C4-2B (cell line): ENCODE data around the gene S1PR1.
"Not testable (repeated sequence)": the region's sequence is repeated elsewhere in the genome, so short reads cannot be mapped to it uniquely, and the experiment has no call there.

Experiments used
- H3K27ac ChIP-seq: fragments of 450-650 bp; 2 replicates; pipeline ENCODE4 v1.5.1; 2017
- ZFX ChIP-seq: fragments of 450-650 bp; IDR thresholded peaks from 2 replicates; pipeline ENCODE4 v1.6.1; 2017
- TF ChIP-seq, protein P1 (sequence below): fragments of 450-650 bp; conservative IDR thresholded peaks from 2 replicates; pipeline ENCODE4 v1.5.1; 2017; ENCODE audit warnings: mild to moderate bottlenecking

The S1PR1 gene

DNA sequence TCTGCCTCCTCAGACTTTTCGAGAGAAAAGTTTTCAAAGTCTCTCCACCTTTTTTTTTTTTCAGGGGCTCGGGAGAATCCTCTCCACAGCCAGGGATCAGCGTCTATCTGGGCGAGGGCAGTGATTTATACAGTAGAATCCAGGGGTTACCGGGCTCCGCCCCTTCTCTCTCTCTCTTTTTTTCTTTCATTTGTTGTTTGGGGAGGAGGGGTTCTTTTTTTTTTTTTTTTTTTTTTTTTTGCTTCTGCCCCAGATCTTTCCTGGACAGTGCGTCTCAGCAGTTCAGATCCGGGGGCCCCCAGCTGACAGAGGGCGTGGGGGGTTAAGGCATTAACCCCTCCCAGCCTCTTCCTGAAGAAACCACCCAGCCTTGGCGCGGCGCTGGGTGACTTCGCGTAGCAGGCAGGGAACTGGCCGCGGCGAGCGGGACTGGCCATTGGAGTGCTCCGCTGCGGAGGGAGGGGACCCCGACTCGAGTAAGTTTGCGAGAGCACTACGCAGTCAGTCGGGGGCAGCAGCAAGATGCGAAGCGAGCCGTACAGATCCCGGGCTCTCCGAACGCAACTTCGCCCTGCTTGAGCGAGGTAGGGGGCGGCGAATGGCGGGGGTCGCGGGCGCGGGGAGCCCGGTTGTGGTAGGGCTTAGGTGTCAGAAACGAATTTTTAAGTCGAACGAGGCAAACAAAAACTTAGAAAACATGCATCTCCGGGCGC is at the start of gene S1PR1:
TSS of gene S1PR1 (plus strand) at position 504 of the 713 bp plus-strand sequence. CDS start 1,966 bp downstream, outside the sequence.
- TF ChIP-seq, protein P1, sequence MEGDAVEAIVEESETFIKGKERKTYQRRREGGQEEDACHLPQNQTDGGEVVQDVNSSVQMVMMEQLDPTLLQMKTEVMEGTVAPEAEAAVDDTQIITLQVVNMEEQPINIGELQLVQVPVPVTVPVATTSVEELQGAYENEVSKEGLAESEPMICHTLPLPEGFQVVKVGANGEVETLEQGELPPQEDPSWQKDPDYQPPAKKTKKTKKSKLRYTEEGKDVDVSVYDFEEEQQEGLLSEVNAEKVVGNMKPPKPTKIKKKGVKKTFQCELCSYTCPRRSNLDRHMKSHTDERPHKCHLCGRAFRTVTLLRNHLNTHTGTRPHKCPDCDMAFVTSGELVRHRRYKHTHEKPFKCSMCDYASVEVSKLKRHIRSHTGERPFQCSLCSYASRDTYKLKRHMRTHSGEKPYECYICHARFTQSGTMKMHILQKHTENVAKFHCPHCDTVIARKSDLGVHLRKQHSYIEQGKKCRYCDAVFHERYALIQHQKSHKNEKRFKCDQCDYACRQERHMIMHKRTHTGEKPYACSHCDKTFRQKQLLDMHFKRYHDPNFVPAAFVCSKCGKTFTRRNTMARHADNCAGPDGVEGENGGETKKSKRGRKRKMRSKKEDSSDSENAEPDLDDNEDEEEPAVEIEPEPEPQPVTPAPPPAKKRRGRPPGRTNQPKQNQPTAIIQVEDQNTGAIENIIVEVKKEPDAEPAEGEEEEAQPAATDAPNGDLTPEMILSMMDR, result no peak
- no peak for TF ChIP-seq ZFX
- H3K27ac ChIP-seq, result no peak within 1 kb of the TSS

DNA sequence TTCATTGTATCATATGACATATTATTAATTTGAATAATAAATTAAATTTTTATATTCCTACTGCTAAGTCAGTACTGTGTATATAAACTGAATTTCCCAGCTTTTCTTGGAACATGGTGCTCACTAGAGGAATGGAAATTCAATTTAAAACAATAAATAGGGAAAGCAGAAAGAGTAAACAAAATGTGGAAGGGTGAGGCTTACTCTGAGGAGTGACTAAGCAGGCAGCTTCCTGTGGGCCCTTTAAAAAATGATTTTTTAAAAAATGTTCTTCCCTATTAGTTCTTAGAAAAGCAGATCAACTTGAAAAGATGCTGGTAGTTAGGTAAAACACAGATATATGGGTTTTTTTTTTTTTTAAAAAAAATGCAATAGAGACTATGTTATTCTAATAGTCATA is 49.5 kb upstream of the S1PR1 start:
- H3K27ac ChIP-seq, result no peak overlapping the region

DNA sequence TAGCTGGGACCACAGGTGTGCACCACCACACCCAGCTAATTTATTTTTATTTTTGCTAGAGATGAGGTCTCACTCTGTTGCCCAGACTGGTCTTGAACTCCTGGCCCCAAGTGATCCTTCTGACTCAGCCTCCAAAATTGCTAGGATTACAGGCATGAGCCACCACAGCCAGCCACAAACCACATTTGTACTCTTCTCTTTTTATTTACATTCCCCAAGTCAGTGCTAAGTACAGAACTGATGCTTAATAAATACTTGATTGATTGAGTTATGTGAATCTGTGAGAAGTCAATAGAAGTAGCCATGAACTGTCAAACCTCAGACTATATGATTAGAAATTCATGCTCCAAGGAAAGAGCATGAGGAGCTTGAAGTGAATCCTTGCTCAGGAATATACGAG is 48.5 kb upstream of the S1PR1 start:
- H3K27ac ChIP-seq, result no peak overlapping the region
- TF ChIP-seq, protein P1, result no peak
- TF ChIP-seq ZFX, result no peak

More for the DNA sequence above, 49.5 kb upstream of the S1PR1 start:
- no peak for TF ChIP-seq ZFX
- TF ChIP-seq, protein P1, result no peak

DNA sequence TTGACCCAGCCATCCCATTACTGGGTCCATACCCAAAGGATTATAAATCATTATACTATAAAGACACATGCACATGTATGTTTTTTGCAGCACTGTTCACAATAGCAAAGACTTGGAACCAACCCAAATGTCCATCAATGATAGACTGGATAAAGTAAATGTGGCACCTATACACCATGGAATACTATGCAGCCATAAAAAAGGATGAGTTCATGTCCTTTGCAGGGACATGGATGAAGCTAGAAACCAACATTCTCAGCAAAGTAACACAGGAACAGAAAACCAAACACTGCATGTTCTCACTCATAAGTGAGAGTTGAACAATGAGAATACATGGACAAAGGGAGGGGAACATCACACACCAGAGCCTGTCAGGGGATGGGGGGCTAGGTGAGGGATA is 47.9 kb upstream of the S1PR1 start:
- H3K27ac ChIP-seq, result not testable (repeated sequence)

DNA sequence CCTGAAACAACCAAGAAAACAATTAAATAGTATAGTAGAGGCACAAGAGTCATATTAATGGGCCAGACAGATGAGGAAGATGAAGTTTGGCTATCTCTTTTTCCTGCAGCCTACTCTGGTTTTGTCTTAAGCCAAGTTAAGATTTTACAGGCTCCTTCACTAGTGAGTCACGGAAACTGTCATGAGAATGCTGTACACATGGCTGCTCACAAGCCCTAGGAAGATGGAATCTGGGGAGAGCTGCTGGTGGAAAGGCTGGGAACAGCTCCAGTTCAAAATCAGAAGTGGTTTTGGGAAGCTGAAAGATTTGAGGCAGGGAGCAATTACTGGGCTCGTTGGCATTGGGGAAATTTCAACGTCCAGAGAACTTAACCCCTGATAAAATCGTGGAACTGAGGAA is 46.4 kb upstream of the S1PR1 start:
- TF ChIP-seq ZFX, result no peak
- TF ChIP-seq, protein P1, result no peak
- H3K27ac ChIP-seq, result no peak overlapping the region

DNA sequence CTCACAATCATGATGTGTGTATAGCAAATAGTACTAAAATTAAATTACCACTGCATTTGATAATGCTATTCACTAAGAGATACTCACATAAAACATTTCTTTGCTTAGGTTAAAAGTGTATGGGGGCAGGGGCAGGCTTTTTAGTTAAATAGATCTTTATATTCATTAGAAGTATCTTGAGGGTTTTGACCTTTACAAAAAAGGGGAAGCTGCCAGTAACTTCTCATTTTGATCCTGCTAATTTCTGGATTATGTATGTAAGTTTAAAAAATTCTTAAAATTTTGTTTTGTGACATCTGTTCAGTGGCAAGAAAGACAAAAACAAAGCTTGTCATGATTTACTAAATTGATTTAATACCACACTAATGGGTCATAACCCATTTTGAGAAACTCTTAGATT is 45.8 kb upstream of the S1PR1 start:
- TF ChIP-seq, protein P1, result no peak
- TF ChIP-seq ZFX, result no peak
- no peak overlapping the region for H3K27ac ChIP-seq

DNA sequence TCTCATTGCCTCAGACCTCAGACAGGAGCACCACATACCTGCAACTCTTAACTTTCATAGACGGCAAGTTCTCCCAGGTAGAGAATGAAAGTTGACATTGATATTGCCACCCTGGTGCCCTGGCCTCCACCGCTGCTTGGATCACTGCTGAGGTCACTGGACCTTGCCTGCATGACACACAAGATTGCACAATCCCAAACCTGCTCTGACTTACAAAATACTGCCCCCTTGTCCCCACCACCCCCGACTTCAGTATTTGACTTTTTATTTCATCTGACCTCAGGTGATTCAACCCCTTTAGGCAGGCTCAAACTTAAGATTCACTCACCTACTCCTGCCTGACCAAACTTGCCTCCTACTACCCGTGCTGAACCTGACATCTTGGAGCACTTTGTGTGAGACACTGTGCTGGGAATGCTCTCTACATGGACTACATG is 43.1 kb upstream of the S1PR1 start:
- no peak overlapping the region for H3K27ac ChIP-seq
- TF ChIP-seq, protein P1, result no peak
- TF ChIP-seq ZFX, result no peak

DNA sequence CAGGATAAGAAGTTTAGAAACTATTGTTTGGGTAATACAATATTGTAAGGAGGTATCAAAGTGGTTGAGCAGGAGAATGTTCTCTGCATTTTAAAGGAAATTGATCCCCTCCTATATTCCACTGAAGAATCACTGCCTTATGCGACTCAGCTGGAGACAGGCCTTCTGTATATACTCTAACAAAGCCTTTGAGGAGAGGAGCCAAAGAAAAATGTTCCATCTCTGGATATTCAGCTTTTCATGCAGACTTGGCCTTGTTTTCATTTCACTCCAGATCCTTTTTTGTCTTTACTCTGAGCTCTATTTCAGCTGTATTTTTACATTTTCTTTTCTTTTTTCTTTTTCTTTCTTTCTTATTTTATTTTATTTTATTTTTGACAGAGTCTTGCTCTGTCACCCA is 42.1 kb upstream of the S1PR1 start:
- H3K27ac ChIP-seq, result no peak overlapping the region

More for the DNA sequence above, 42.1 kb upstream of the S1PR1 start:
- TF ChIP-seq, protein P1, result no peak
- TF ChIP-seq ZFX, result no peak
